Spleen (tissue), 7 donors: ENCODE measurements around the gene PMF1.

Experiments
- CTCF ChIP-seq, 11 experiments: fragments of 200-600 bp in 7 of 11; fragments of 450-650 bp in 4 of 11; sonication (generic) in 4 of 11; IDR thresholded peaks in 8 of 11; conservative IDR thresholded peaks in 3 of 11; 1 replicate in 7 of 11; 2 replicates in 4 of 11; pipeline versions ENCODE4 v1.4.0 to v1.8.0; 2016 to 2021; ENCODE audit warnings: antibody characterized with exemption in 11 of 11, inconsistent platforms in 4 of 11, mild to moderate bottlenecking in 1 of 11
- POLR2A ChIP-seq, 3 donors: fragments of 450-650 bp; IDR thresholded peaks; one replicate each; pipeline ENCODE4 v1.5.1; 2017; ENCODE audit warnings: antibody characterized with exemption in 3 of 3, mild to moderate bottlenecking in 1 of 3
- donor health status: DM: no; HTN: no; CAD: no; lungs with moderate emphysema.
- donor health status: DM: no; HTN: no; CAD: no.
- donor health status: DM: no; HTN: no; CAD: no.

- TF ChIP-seq CTCF (IDR thresholded peaks at IDR 0.05 in 8 of 11, conservative IDR thresholded peaks at IDR 0.05 in 3 of 11): no peak
- no peak for TF ChIP-seq POLR2A (IDR thresholded peaks at IDR 0.05)
These were observed 48.5 kb upstream of the PMF1 start for GRCh38 chr1:156164125-156164831.
